CD4-positive, CD25-positive, alpha-beta regulatory T cell (primary cell): ENCODE results near the gene PIEZO2. TPM values are rescaled to one million over a fixed set of nuclear protein-coding genes. Genes with fewer than 3 reads are reported as not detected.

Source experiments
- ATAC-seq, 2 donors: fragments of 150-1000 bp; cut with Tn5 transposase; one replicate each; pipeline ENCODE4 v1.10.0; 2021; ENCODE audit warnings: low read depth in 2 of 2, moderate number of reproducible peaks in 2 of 2, moderate library complexity in 1 of 2
- DNase-seq, 3 donors: peaks; one replicate each; pipeline versions ENCODE4 v3.0.0 to v3.0.0-alpha.2; 2012 to 2022; ENCODE audit warnings: mixed read lengths in 1 of 3
- H3K27ac ChIP-seq: one replicate; pipeline ENCODE4 v1.7.0; 2013; ENCODE audit warnings: mild to moderate bottlenecking, low read length; ENCODE audit not compliant: insufficient read depth, poor library complexity, severe bottlenecking
- H3K27me3 ChIP-seq: one replicate; pipeline ENCODE4 v1.7.0; 2013; ENCODE audit warnings: low read length; ENCODE audit not compliant: control insufficient read depth, insufficient read depth
- H3K36me3 ChIP-seq: one replicate; pipeline ENCODE4 v1.7.0; 2013; ENCODE audit warnings: mild to moderate bottlenecking, low read length, moderate library complexity; ENCODE audit not compliant: control insufficient read depth, insufficient read depth
- H3K4me1 ChIP-seq: 2 replicates; pipeline ENCODE4 v1.7.0; 2013; ENCODE audit warnings: mild to moderate bottlenecking, low read length; ENCODE audit not compliant: insufficient read depth, control insufficient read depth, poor library complexity, severe bottlenecking
- H3K4me3 ChIP-seq: one replicate; pipeline ENCODE4 v1.7.0; 2013; ENCODE audit warnings: low read depth, mild to moderate bottlenecking, low read length, moderate library complexity
- H3K9me3 ChIP-seq, 2 experiments: 1 replicate in 1 of 2; 2 replicates in 1 of 2; pipeline ENCODE4 v1.7.0; 2013; ENCODE audit warnings: low read length in 2 of 2, mild to moderate bottlenecking in 1 of 2, moderate library complexity in 1 of 2; ENCODE audit not compliant: control insufficient read depth in 2 of 2
- H3K27ac Mint-ChIP-seq, 3 donors: one replicate each; pipeline ENCODE4 v1.8.0; 2020 to 2022; ENCODE audit warnings: mild to moderate bottlenecking in 3 of 3, mixed read lengths in 3 of 3, moderate library complexity in 2 of 3
- H3K27me3 Mint-ChIP-seq: one replicate; pipeline ENCODE4 v1.8.0; 2022; ENCODE audit warnings: mild to moderate bottlenecking, mixed read lengths
- H3K36me3 Mint-ChIP-seq: one replicate; pipeline ENCODE4 v1.8.0; 2020; ENCODE audit warnings: mixed read lengths
- H3K4me1 Mint-ChIP-seq, 4 donors: one replicate each; pipeline ENCODE4 v1.8.0; 2020 to 2022; ENCODE audit warnings: mixed read lengths in 4 of 4, mild to moderate bottlenecking in 1 of 4
- H3K4me3 Mint-ChIP-seq, 4 donors: one replicate each; pipeline ENCODE4 v1.8.0; 2020 to 2022; ENCODE audit warnings: mild to moderate bottlenecking in 4 of 4, mixed read lengths in 4 of 4, moderate library complexity in 3 of 4
- H3K9me3 Mint-ChIP-seq, 7 donors: one replicate each; pipeline ENCODE4 v1.8.0; 2020 to 2022; ENCODE audit warnings: mixed read lengths in 7 of 7, mild to moderate bottlenecking in 3 of 7, moderate library complexity in 2 of 7
- polyA plus RNA-seq, 4 donors: library from polyadenylated mRNA; unstranded; fragments of 300-500 nt; fragmentation: Illumina TruSeq; gene quantifications; one replicate each; pipeline ENCODE4 v1.2.3, GENCODE V29; 2021
- total RNA-seq: library from RNA; stranded (reverse); gene quantifications from one replicate; pipeline ENCODE4 v1.2.3, GENCODE V29; 2022

Gene PIEZO2
- total and polyA plus RNA-seq, 5 donors from 2014 or later, result not detected

DNA sequence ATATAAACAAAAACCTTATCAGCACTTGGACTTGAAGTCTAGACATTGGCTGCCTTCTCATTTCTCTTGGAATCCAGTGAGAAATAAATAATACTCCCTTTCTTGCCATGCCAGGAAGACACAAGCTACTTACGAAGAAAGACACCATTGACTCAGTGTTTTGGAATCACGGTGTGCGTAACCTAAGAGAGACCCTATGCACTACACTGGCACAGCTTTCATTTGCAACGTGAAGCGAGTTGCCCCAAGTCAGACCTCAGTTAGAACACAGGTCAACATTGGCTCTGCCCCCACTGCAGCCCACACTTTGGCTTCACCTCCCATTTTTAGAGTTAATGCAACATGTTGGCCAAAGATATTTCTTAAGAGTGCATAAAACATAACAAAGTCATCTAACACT is 54.2 kb downstream of the PIEZO2 start:
- peaks cover 0 to 2% (median 0%) of the 10 kb centered on the region in 7 donors for H3K9me3 Mint-ChIP-seq
- no peaks in the 10 kb centered on the region for H3K27me3 Mint-ChIP-seq
- no peaks in the 10 kb centered on the region for H3K4me1 ChIP-seq
- H3K4me3 ChIP-seq, result no peak overlapping the region
- H3K27ac ChIP-seq, result no peak overlapping the region
- no peaks in the 10 kb centered on the region for H3K27me3 ChIP-seq
- DNase-seq (no peak), ATAC-seq (no peak)
- H3K27ac Mint-ChIP-seq, result no peak overlapping the region
- no peaks in the 10 kb centered on the region for H3K9me3 ChIP-seq
- no peaks in the 10 kb centered on the region for H3K36me3 ChIP-seq
- no peaks in the 10 kb centered on the region for H3K4me1 Mint-ChIP-seq
- H3K4me3 Mint-ChIP-seq, result no peak overlapping the region
- H3K36me3 Mint-ChIP-seq, result no peaks in the 10 kb centered on the region

DNA sequence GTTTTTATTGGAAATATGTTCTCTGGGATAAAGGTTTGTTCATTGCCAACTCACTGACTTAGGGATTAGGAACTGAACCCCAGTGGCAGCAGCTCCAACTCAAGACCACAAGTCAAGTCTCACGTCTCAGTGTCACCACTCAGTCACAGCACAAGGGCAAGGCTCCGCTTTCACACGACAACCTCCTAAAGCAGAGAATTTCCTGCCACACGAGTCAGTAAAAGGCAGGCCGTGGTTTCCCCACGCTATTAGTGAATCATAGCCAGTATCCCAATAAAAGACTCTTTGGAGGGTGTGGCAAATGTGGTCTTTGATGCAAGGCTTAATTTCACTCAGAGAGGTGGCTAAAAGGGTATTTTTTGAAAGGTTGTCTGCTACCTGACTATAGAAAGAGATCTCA is 57.6 kb downstream of the PIEZO2 start:
- H3K4me3 ChIP-seq, result no peak overlapping the region
- H3K4me1 Mint-ChIP-seq, result no peaks in the 10 kb centered on the region
- ATAC-seq, result no peak

DNA sequence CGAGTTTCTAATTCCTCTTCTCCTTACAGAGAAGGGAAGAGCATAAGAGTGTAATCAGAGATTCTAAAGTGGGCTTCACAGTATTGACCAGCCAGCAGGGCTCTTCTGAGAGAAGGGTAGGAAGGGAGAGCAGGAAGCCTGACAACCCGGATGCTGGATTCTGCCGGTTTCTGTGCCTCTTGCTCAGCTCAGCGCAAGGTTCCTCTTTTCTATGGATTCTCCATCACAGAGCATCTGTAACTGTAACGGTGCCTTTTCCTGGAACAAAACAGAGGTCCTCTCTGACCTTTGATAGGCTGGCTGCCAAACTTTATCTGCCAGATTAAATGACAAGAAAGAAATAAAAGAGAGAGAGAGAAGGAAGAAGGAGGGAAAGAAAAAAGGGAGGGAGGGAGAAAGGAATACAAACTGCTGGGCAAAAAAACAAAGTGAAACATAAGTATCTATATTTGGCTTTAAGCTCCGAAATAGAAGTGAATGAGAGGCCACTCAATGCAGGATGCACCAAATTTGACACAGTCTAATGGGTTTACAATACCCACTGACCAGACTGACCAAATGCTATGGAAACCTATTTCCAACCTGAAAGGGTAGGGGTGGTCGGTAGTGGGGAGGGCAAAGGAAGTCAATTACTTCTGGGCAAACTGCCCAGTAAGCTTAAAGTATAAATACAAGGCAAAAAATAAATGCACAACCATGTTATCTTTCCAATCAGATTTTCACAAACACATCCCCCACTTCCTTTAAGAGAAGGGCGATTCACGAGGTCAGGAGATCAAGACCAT is 59.2 kb downstream of the PIEZO2 start:
- Mint-ChIP-seq H3K4me3 (no peak overlapping the region), H3K36me3 (no peaks in the 10 kb centered on the region), H3K27ac (no peak overlapping the region), H3K27me3 (peaks cover 4% of the 10 kb centered on the region), H3K4me1 (no peaks in the 10 kb centered on the region), H3K9me3 (peaks cover 0 to 5% (median 0%) of the 10 kb centered on the region in 7 donors)
- DNase-seq (no peak), ATAC-seq (no peak)
- Histone ChIP-seq H3K27ac (no peak overlapping the region), H3K4me1 (no peaks in the 10 kb centered on the region), H3K36me3 (no peaks in the 10 kb centered on the region), H3K9me3 (no peaks in the 10 kb centered on the region), H3K27me3 (no peaks in the 10 kb centered on the region), H3K4me3 (no peak overlapping the region)

More for the DNA sequence above, 57.6 kb downstream of the PIEZO2 start:
- Mint-ChIP-seq H3K4me3 (no peak overlapping the region), H3K27me3 (peaks cover 4% of the 10 kb centered on the region), H3K9me3 (peaks cover 0 to 5% (median 0%) of the 10 kb centered on the region in 7 donors), H3K27ac (no peak overlapping the region), H3K36me3 (no peaks in the 10 kb centered on the region)
- DNase-seq, result no peak
- Histone ChIP-seq H3K36me3 (no peaks in the 10 kb centered on the region), H3K4me1 (no peaks in the 10 kb centered on the region), H3K27ac (no peak overlapping the region), H3K9me3 (no peaks in the 10 kb centered on the region), H3K27me3 (no peaks in the 10 kb centered on the region)

DNA sequence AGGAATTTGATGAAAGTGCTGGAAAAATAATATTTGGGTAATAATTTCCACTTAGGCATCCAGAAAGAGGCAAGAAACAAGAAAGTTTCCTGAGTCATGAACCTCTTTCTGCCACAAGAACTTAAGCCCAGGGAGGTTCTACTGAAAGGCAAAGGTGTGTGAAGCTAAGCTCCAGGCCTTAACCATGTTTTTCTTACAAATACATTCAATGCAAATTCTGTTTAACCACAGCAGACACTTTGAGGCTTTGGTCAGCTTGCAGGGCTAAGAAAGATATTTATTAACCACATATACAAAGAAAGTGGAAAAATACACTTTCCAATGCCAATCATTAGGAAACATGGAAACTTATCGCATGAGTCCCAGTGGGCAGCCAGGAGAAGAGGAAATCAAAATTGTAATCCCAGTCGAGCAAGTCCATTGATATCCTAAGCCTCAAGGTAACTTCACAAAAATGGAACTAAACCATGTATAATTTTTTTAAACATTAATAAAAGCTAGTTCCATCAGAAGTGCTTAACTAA is 68.3 kb downstream of the PIEZO2 start:
- Mint-ChIP-seq H3K4me1 (peaks cover 0 to 4% (median 0%) of the 10 kb centered on the region in 4 donors), H3K27ac (no peak overlapping the region), H3K36me3 (no peaks in the 10 kb centered on the region), H3K27me3 (no peaks in the 10 kb centered on the region), H3K9me3 (peaks cover 0 to 1% (median 0%) of the 10 kb centered on the region in 7 donors), H3K4me3 (no peak overlapping the region)
- Histone ChIP-seq H3K27ac (no peak overlapping the region), H3K4me3 (no peak overlapping the region), H3K9me3 (no peaks in the 10 kb centered on the region), H3K4me1 (no peaks in the 10 kb centered on the region), H3K36me3 (no peaks in the 10 kb centered on the region), H3K27me3 (no peaks in the 10 kb centered on the region)
- DNase-seq, result no peak
- no peak for ATAC-seq

DNA sequence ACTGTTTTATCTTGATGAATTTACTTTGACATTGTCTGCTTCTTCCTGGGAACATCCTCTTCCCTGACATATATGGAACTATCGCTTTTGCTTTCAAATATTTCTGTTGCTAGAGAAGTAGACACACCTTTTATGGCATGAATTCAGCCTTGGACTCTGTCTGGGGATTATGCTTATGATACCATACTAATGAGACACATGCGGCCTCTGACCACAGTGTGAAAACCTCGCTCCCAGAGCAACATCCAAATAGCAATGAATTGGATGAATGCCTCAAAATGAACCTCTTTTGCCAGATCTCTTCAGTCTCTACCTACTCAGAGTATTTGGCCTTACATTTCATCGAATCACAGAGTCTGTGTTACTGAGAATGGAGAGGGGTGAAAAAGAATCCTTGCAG is 70.9 kb downstream of the PIEZO2 start:
- Mint-ChIP-seq H3K27me3 (no peaks in the 10 kb centered on the region), H3K4me3 (no peak overlapping the region)
- H3K27ac ChIP-seq, result no peak overlapping the region

DNA sequence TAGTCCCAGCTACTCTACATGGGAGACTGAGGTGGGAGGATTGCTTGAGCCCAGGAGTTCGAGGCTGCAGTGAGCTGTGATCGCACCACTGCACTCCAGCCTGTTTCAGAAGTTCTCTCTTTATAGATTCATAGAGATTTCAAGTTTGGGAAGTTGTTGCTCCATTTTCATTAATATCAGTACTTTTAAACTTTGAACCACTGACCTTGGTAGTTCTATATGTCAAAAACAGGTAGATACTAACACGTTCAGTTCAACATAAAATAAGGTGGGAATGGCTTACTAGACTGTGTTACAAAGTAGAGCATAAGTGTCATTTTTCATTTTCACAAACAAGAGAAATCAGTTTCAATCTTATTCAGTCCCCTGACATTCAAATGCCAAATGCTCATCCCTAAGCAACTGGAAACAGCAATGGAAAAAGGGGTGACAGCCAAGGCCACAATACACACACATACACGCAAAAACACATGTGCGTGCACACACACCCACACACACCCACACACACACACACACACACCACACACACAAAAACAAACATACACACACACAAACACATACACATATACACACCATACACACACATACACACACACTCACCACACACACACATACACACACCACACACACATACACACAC is 71.7 kb downstream of the PIEZO2 start:
- H3K27ac Mint-ChIP-seq, result no peak overlapping the region
- no peaks in the 10 kb centered on the region for H3K27me3 ChIP-seq
- H3K9me3 Mint-ChIP-seq, result peaks cover 0 to 3% (median 0%) of the 10 kb centered on the region in 7 donors
- H3K27ac ChIP-seq, result no peak overlapping the region
- ATAC-seq, result no peak
- no peaks in the 10 kb centered on the region for H3K9me3 ChIP-seq
- DNase-seq, result no peak
- H3K36me3 Mint-ChIP-seq, result no peaks in the 10 kb centered on the region
- H3K4me1 Mint-ChIP-seq, result peaks cover 0 to 4% (median 0%) of the 10 kb centered on the region in 4 donors
- no peaks in the 10 kb centered on the region for H3K36me3 ChIP-seq
- no peak overlapping the region for H3K4me3 Mint-ChIP-seq
- H3K4me3 ChIP-seq, result no peak overlapping the region
- H3K4me1 ChIP-seq, result no peaks in the 10 kb centered on the region
- no peaks in the 10 kb centered on the region for H3K27me3 Mint-ChIP-seq

More for the DNA sequence above, 70.9 kb downstream of the PIEZO2 start:
- Mint-ChIP-seq H3K4me1 (peaks cover 0 to 4% (median 0%) of the 10 kb centered on the region in 4 donors), H3K27ac (no peak overlapping the region), H3K9me3 (peaks cover 0 to 3% (median 0%) of the 10 kb centered on the region in 7 donors), H3K36me3 (no peaks in the 10 kb centered on the region)
- H3K9me3 ChIP-seq, result no peaks in the 10 kb centered on the region
- H3K4me3 ChIP-seq, result no peak overlapping the region
- no peaks in the 10 kb centered on the region for H3K4me1 ChIP-seq
- H3K27me3 ChIP-seq, result no peaks in the 10 kb centered on the region
- DNase-seq, result no peak
- H3K36me3 ChIP-seq, result no peaks in the 10 kb centered on the region
- no peak for ATAC-seq

DNA sequence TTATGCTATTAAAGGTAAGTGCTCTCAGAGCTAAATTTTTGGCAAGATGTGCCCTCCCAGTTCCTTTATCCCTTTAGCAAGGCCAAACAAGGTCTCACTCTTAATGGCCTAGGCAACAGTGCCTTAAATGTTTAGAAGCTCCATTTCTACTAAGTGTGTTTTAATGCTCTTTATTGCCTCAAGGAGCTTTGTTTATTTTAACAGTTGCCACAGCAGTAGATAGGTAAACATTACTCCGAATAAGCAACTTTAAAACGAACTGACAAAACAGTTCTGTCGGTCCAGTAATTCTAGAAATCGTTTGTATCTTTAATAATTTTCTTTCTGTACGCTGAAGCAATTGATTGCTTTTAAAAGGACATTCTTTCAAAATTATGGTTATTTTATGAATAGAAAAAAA is 74.5 kb downstream of the PIEZO2 start:
- no peaks in the 10 kb centered on the region for H3K4me1 ChIP-seq
- ATAC-seq (no peak), DNase-seq (no peak)
- no peaks in the 10 kb centered on the region for H3K27me3 ChIP-seq
- Mint-ChIP-seq H3K9me3 (peaks cover 0 to 5% (median 0%) of the 10 kb centered on the region in 7 donors), H3K27ac (no peak overlapping the region), H3K4me1 (peaks cover 0 to 3% (median 0%) of the 10 kb centered on the region in 4 donors), H3K27me3 (no peaks in the 10 kb centered on the region), H3K4me3 (no peak overlapping the region), H3K36me3 (no peaks in the 10 kb centered on the region)
- H3K4me3 ChIP-seq, result no peak overlapping the region
- H3K9me3 ChIP-seq, result no peaks in the 10 kb centered on the region
- H3K36me3 ChIP-seq, result no peaks in the 10 kb centered on the region
- H3K27ac ChIP-seq, result no peak overlapping the region
